Vagina (tissue), 2 donors: ENCODE data around the gene C5orf22.

ENCODE experiments used
- CTCF ChIP-seq, 3 experiments: fragments of 450-650 bp in 2 of 3; fragments of 200-600 bp in 1 of 3; sonication (generic) in 1 of 3; IDR thresholded peaks; one replicate each; pipeline ENCODE4 v1.5.1; 2017 to 2019; ENCODE audit warnings: antibody characterized with exemption in 3 of 3, mild to moderate bottlenecking in 2 of 3, moderate library complexity in 2 of 3
- POLR2AphosphoS5 ChIP-seq, 2 donors: sonication (generic); formaldehyde crosslinking; IDR thresholded peaks; one replicate each; pipeline ENCODE4 v1.9.0; 2017; ENCODE audit warnings: antibody characterized with exemption in 2 of 2, mild to moderate bottlenecking in 2 of 2, low read depth in 1 of 2; ENCODE audit not compliant: insufficient read depth in 1 of 2

DNA sequence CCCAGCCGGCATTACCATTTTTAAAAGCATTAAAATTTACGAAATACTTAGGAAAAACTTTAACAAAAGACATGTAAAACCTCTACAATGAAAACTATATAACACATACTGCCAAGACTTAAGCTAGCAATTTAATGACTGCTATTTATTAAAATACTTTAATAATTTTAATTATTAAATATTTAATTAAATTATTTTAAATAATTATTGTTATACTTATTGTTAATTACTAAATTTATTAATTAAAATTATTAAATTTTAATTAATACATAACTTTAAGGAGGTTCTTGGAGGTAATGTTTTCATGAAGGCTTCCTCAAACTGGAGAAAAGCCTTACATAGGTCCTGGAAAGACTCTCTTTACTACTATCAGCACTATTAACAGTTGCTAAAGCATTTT lies 47.5 kb downstream of the C5orf22 start:
- TF ChIP-seq CTCF (IDR thresholded peaks at IDR 0.05) (no peak), POLR2AphosphoS5 (IDR thresholded peaks at IDR 0.05; ENCODE audit: insufficient read depth in 1 of 2, low read depth in 1 of 2) (no peak)
